DMS 273 (cell line): Measurements from ENCODE around the gene PPP1R26.
"Not testable (repeated sequence)": the region's sequence is repeated elsewhere in the genome, so short reads cannot be mapped to it uniquely, and the experiment has no call there.

Source experiments
- DNase-seq: peaks from one replicate; lab custom pipeline; 2025; ENCODE audit not compliant: unreplicated experiment; lab: John Stamatoyannopoulos, UW

The PPP1R26 gene

GRCh38 chr9:135521608-135522095 is 42.1 kb downstream of the PPP1R26 start:
- DNase-seq, result no peak

- DNase-seq, result no peak
Observed at GRCh38 chr9:135522137-135522877, 42.7 kb downstream of the PPP1R26 start.

GRCh38 chr9:135522931-135523330 is 43.3 kb downstream of the PPP1R26 start:
- DNase-seq, result no peak

GRCh38 chr9:135523521-135524129 is 44.0 kb downstream of the PPP1R26 start:
- no peak for DNase-seq

- no peak for DNase-seq
Observed at GRCh38 chr9:135524130-135524861, 44.7 kb downstream of the PPP1R26 start.

- no peak for DNase-seq
Observed at GRCh38 chr9:135525241-135526088, 45.9 kb downstream of the PPP1R26 start.

GRCh38 chr9:135526089-135526729 is 46.6 kb downstream of the PPP1R26 start:
- DNase-seq, result no peak

- DNase-seq, result no peak
Observed at GRCh38 chr9:135526730-135527571, 47.4 kb downstream of the PPP1R26 start.

GRCh38 chr9:135528842-135529435 is 49.4 kb downstream of the PPP1R26 start:
- not testable (repeated sequence) for DNase-seq

GRCh38 chr9:135530146-135530545 is 50.6 kb downstream of the PPP1R26 start:
- DNase-seq, result no peak

GRCh38 chr9:135531096-135531495 is 51.5 kb downstream of the PPP1R26 start:
- DNase-seq, result no peak

- DNase-seq, result peak; percentile 19
Observed at GRCh38 chr9:135533113-135533512, 53.5 kb downstream of the PPP1R26 start.

- no peak for DNase-seq
Observed at GRCh38 chr9:135533674-135534073, 54.1 kb downstream of the PPP1R26 start.

- DNase-seq, result not testable (repeated sequence)
Observed at GRCh38 chr9:135534192-135534711, 54.7 kb downstream of the PPP1R26 start.

- DNase-seq, result not testable (repeated sequence)
Observed at GRCh38 chr9:135534826-135535225, 55.2 kb downstream of the PPP1R26 start.

GRCh38 chr9:135535631-135536030 is 56.0 kb downstream of the PPP1R26 start:
- not testable (repeated sequence) for DNase-seq

- no peak for DNase-seq
Observed at GRCh38 chr9:135536216-135536615, 56.6 kb downstream of the PPP1R26 start.
